Ishikawa (cell line): ENCODE results near the gene SDK1.

ENCODE experiments used
- CREB1 ChIP-seq: IDR thresholded peaks from 2 replicates; pipeline ENCODE4 v1.6.1; 2012; ENCODE audit warnings: low read depth
- EGR1 ChIP-seq: IDR thresholded peaks from 2 replicates; pipeline ENCODE4 v1.6.1; 2012
- EP300 ChIP-seq: IDR thresholded peaks from 2 replicates; pipeline ENCODE4 v1.6.1; 2012; ENCODE audit warnings: borderline replicate concordance
- FOXM1 ChIP-seq: IDR thresholded peaks from 2 replicates; pipeline ENCODE4 v1.6.1; 2012; ENCODE audit warnings: low read depth, borderline replicate concordance
- MAX ChIP-seq: IDR thresholded peaks from 2 replicates; pipeline ENCODE4 v1.6.1; 2012
- TAF1 ChIP-seq: IDR thresholded peaks from 2 replicates; pipeline ENCODE4 v1.6.1; 2012; ENCODE audit warnings: low read depth, mild to moderate bottlenecking
- TCF12 ChIP-seq: IDR thresholded peaks from 2 replicates; pipeline ENCODE4 v1.6.1; 2012; ENCODE audit warnings: low read depth
- ZBTB7A ChIP-seq: IDR thresholded peaks from 2 replicates; pipeline ENCODE4 v1.6.1; 2012; ENCODE audit warnings: low read depth

GRCh38 chr7:3914051-3914775, 613.2 kb downstream of the SDK1 start:
- no peak for TF ChIP-seq EP300
- no peak for TF ChIP-seq FOXM1
- TF ChIP-seq MAX, result no peak
- no peak for TF ChIP-seq CREB1
- TF ChIP-seq EGR1, result no peak
- TF ChIP-seq ZBTB7A, result no peak
- no peak for TF ChIP-seq TCF12
- TF ChIP-seq TAF1, result no peak
